GM04503 (cell line): ENCODE measurements around the gene DENND2A.
"Not testable (repeated sequence)": the region's sequence is repeated elsewhere in the genome, so short reads cannot be mapped to it uniquely, and the experiment has no call there.

Source experiments
- DNase-seq: peaks from one replicate; pipeline ENCODE4 v3.0.0-alpha.2; 2012; ENCODE audit warnings: low read depth

Gene DENND2A

DNA sequence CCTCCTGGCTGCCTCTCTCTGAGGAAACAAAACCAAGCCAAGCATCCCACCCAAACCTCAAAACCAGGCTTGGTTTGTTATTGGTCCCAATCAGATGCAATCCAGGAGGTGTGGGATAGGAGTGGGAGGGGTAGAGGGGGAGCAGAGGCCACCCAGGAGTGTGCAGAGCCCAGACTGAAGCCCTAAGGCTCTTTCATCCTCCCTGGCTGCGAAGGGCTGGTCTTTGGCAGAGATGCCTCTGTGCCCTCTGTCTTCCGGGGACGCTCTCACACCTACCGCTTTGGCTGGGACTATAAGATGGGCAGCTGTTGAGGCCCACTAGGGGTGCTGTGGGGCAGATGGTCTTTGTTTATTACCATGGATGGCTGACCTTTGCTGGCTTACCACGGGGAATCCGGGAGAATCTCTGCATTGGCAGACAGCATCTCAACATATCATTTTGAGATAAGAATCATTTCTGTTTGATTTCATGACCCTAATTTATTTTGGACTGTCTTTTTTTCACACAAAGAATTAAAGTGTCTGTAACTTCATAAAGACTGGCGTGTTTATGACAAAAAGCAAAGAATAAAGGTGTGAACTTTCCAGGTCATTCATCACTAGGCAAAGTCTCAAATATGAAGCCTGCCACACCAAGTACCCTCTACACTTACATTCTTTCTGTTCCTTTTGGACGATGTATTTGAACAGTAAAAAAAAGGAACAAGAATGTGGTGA, 6.5 kb upstream of the DENND2A start:
- no peak for DNase-seq

DNA sequence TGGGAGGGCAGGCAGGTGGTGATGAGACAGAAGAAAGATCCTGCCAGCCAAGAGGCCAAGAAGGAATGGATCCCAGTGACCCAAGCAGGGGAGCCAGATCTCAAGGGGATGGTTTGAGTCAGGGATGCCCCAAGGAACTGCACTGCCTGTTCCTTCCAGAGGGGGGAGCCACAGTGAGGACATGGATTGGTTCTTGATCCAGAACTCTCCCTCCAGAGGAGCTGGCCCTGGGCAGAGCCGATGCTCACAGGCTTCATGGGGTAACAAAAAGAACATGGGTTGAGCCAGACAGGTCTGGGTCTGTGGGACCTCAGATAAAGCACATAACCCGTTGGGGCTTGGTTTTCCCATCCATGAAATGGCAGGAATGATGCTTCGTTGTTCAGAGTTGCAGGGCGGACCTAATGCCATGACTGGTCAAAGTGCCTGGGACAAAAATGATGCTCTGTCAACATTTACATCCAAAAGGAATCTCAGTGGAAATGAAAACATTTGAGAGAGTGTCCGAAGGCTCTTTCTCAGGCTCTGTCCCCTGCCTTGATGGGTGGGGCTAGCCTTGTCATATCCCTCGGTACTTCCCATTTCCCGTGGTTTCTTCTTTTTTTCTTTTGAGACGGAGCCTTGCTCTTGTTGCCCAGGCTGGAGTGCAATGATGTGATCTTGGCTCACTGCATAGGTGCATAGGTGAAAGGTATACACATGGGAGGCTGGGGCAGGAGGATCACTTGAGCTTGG, 4.7 kb upstream of the DENND2A start:
- DNase-seq: no peak

DNA sequence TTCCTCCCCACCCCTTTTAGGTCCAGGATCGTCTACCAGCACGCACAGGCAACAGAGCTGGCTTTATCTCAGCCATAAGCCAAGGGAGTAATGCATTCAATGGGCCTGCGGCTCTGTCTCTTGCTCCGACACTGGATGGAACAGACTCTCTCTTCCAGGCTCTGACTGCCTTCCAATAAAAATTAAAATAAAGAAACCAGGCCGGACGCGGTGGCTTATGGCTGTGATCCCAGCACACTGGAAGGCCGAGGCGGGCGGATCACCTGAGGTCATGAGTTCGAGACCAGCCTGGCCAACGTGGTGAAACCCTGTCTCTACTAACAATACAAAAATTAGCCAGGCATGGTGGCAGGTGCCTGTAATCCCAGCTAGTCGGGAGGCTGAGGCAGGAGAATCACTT, 4.1 kb upstream of the DENND2A start:
- not testable (repeated sequence) for DNase-seq

- DNase-seq: no peak
These were observed 2.8 kb upstream of the DENND2A start for GRCh38 chr7:140643416-140643815.

GRCh38 chr7:140641524-140642195, 1.0 kb upstream of the DENND2A start:
- no peak for DNase-seq

GRCh38 chr7:140640060-140640637, 464 bp downstream of the DENND2A start:
- DNase-seq: no peak

DNA sequence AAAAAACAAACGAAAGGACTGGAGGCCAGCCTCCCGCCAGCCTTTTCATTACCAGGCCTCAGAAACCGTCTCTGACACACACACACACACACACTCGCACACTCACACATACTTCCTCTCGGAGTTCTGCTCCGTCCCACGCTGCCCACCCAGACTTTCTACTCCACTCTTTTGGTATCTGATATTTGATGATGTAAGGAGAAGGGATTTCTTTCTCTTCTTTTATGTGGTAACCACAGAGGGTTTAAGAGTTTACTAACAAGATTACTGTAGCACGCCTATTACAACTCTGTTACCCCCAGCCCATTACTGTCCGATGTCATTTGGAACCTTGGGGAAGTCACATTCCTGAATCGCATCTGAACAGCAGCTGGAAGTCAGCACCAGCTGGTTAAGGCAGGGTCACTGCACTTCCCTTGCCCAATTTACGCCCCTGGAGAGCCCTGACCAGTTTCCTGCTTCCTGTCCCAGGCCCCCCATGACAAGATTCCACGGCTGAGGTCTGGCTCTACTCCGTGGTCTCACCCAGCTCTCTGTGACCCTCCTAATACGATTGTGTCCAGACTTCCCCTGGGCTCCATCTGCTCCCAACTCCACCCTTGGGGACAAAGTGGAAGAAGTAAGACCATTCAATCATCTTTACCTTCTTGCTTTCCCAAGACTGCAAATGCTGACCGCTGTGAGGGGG, 1.1 kb downstream of the DENND2A start:
- DNase-seq: no peak

GRCh38 chr7:140638173-140638791, 2.3 kb downstream of the DENND2A start:
- peak; percentile 45 for DNase-seq

GRCh38 chr7:140637400-140637799, 3.2 kb downstream of the DENND2A start:
- no peak for DNase-seq

- no peak for DNase-seq
These were observed 4.8 kb downstream of the DENND2A start for GRCh38 chr7:140635816-140636215.

- DNase-seq: no peak
These were observed 5.3 kb downstream of the DENND2A start for GRCh38 chr7:140635345-140635744.

DNA sequence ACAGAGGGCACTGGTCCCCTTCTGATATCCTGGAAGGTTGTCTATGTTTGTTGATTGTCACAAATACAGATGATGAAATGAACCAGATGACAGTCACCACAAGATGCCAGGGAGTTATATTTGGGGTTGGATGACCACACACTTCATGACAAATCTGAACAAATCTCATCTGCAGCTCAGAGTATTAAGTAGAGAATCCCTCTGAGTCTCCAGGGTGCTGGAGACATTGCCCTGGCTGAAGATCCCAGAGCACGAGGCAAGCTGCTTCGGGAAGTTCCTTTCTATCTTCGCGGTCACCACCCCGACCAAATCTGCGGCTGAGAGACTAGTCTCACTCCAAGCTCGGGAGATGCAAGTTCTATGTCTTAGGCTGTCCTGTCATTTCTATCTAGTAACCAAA, 9.0 kb downstream of the DENND2A start:
- no peak for DNase-seq

- DNase-seq: no peak
These were observed 9.6 kb downstream of the DENND2A start for GRCh38 chr7:140631021-140631420.

- DNase-seq: peak; percentile 82
These were observed 14.4 kb downstream of the DENND2A start for GRCh38 chr7:140625908-140626868.

DNA sequence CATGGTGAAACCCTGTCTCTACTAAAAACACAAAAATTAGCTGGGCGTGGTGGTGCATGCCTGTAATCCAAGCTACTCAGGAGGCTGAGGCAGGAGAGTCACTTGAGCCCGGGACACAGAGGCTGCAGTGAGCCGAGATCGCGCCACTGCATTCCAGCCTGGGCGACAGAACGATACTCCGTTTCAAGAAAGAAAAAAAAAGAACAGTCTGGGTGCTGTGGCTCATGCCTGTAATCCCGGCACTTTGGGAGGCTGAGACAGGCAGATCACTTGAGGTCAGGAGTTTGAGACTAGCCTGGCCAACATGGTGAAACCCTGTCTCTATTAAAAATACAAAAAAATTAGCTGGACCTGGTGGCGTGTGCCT, 15.4 kb downstream of the DENND2A start:
- DNase-seq: not testable (repeated sequence)

DNA sequence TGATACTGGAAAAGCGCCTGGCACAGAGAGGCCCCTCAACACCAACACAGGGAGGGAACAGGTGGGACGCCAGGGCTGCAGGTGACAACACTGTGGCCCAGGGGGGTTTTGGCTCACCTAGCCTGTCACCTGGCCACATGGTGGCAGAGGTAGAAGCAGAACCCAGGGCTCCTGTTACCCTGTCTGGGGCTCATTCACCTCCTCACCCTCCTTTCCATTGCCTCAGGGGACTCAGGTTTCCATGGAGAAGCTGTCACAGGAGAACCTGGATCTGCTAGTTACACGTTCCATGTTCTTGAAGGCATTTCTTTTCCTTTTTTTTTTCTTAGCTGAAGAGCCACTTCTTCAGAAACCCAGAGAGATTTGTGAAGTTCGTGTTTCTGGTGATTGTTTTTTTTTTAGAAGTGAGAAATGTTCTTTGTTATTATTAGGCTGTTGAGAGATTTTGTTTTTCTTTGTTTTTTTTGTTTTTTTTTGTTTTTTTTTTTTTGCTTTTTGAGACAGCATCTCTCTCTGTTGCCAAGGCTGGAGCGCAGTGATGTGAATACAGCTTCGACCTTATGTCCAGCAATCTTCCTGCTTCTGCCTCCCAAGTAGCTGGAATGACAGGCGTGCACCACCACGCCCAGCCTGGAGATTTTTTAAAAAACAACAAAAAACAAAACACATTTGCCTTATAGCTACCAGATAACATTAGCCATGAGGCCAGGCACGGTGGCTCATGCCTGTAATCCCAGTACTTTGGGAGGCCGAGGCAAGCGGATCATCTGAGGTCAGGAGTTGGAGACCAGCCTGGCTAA, 16.0 kb downstream of the DENND2A start:
- no peak for DNase-seq

- DNase-seq: no peak
These were observed 16.6 kb downstream of the DENND2A start for GRCh38 chr7:140623980-140624379.

- no peak for DNase-seq
These were observed 19.1 kb downstream of the DENND2A start for GRCh38 chr7:140621401-140622021.

- not testable (repeated sequence) for DNase-seq
These were observed 20.6 kb downstream of the DENND2A start for GRCh38 chr7:140619915-140620510.
